KOPT-K1 (cell line): ENCODE results near the gene ZNF254.

Source experiments
- H3K27ac ChIP-seq: fragments of 200-600 bp; sonication (generic); 2 replicates; pipeline ENCODE4 v1.5.1; 2016; ENCODE audit warnings: antibody characterized with exemption, mild to moderate bottlenecking, low read depth, low read length; ENCODE audit not compliant: poor library complexity, severe bottlenecking
- H3K36me3 ChIP-seq: fragments of 200-600 bp; sonication (generic); 2 replicates; pipeline ENCODE4 v1.5.1; 2017; ENCODE audit warnings: antibody characterized with exemption, mild to moderate bottlenecking, low read length, moderate library complexity; ENCODE audit not compliant: insufficient read depth
- H3K9me3 ChIP-seq: fragments of 200-600 bp; sonication (generic); 2 replicates; pipeline ENCODE4 v1.5.1; 2017; ENCODE audit warnings: antibody characterized with exemption, low read length, mild to moderate bottlenecking; ENCODE audit not compliant: insufficient read depth, poor library complexity, severe bottlenecking

Gene ZNF254

GRCh38 chr19:24101459-24102115, 14.6 kb downstream of the ZNF254 start:
- Histone ChIP-seq H3K9me3 (peaks cover 90% of the 10 kb centered on the region), H3K27ac (no peak overlapping the region), H3K36me3 (peaks cover 95% of the 10 kb centered on the region)

DNA sequence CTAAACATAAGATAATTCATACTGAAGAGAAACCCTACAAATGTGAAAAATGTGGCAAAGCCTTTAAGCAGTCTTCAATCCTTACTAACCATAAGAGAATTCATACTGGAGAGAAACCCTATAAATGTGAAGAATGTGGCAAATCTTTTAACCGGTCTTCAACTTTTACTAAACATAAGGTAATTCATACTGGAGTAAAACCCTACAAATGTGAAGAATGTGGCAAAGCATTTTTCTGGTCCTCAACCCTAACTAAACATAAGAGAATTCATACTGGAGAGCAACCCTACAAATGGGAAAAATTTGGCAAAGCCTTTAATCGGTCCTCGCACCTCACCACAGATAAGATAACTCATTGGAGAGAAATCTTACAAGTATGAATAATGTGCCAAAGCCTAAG, 40.6 kb downstream of the ZNF254 start:
- Histone ChIP-seq H3K27ac (no peak overlapping the region), H3K9me3 (peaks cover 99% of the 10 kb centered on the region), H3K36me3 (peaks cover 91% of the 10 kb centered on the region)

DNA sequence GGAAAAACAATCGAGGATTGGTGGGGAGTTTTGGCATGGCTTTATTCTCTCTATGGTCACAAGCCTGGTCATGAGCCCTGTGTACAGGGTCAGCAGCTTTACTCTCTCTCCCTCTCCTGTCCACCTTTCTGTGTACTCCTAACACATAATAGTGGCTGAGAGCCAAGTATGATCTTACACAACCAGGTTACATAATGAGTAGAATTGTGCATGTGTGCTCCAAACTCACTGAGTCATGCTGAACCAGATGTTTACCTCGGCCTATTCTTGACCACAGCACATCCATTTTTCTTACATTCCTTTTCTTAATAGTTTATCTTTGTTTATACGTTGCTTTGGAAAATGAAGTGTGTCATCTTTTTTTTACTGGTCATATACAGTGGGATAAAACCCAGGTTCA, 53.1 kb downstream of the ZNF254 start:
- peaks cover 95% of the 10 kb centered on the region for H3K9me3 ChIP-seq
- peaks cover 50% of the 10 kb centered on the region for H3K36me3 ChIP-seq
- no peak overlapping the region for H3K27ac ChIP-seq

GRCh38 chr19:24140591-24140990, 53.6 kb downstream of the ZNF254 start:
- peaks cover 95% of the 10 kb centered on the region for H3K9me3 ChIP-seq
- peaks cover 50% of the 10 kb centered on the region for H3K36me3 ChIP-seq
- H3K27ac ChIP-seq: no peak overlapping the region

- Histone ChIP-seq H3K36me3 (peaks cover 49% of the 10 kb centered on the region), H3K27ac (no peak overlapping the region), H3K9me3 (peaks cover 95% of the 10 kb centered on the region)
Observed at GRCh38 chr19:24141612-24142011, 54.6 kb downstream of the ZNF254 start.

- Histone ChIP-seq H3K36me3 (peaks cover 45% of the 10 kb centered on the region), H3K27ac (no peak overlapping the region), H3K9me3 (peaks cover 95% of the 10 kb centered on the region)
Observed at GRCh38 chr19:24142771-24143170, 55.8 kb downstream of the ZNF254 start.

DNA sequence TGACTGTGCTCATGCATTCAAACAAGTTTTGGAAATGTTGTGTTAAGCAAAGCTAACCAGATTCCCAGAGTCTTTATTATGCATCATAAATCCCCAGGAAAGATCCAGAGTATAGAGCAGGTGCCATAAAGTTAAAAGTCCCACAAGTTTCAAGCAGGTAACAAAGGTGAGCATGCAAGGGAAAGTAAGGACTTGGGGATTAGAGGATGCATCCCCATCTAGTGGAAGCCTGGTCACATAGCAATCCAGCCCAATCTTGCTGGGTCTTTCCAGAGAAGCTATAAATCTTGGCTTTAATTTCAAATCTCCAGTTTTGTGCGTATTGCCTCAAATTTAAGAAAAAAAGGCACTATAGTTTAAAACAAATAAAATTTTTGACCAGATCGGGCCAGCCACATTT, 72.7 kb downstream of the ZNF254 start:
- Histone ChIP-seq H3K36me3 (peaks cover 13% of the 10 kb centered on the region), H3K9me3 (peaks cover 53% of the 10 kb centered on the region), H3K27ac (no peak overlapping the region)

DNA sequence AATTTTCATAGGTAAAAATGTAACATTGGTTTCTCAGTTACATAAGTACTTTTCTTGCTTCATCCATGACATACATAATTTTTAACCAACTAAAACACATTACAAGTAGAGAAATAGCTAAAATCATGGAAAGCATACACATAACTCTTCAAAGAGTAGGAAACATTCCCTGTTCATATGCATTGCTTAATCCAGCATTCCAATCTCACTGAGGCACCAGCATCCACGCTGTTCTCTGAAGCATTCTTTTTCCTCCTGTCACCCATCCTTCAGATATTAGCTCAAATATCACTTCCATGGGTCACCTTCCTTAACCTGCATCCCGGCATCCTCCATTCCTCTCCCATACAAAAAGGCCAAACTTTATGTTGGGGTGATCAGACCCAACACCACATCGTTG, 79.1 kb downstream of the ZNF254 start:
- no peaks in the 10 kb centered on the region for H3K36me3 ChIP-seq
- peaks cover 15% of the 10 kb centered on the region for H3K9me3 ChIP-seq
- H3K27ac ChIP-seq: no peak overlapping the region

DNA sequence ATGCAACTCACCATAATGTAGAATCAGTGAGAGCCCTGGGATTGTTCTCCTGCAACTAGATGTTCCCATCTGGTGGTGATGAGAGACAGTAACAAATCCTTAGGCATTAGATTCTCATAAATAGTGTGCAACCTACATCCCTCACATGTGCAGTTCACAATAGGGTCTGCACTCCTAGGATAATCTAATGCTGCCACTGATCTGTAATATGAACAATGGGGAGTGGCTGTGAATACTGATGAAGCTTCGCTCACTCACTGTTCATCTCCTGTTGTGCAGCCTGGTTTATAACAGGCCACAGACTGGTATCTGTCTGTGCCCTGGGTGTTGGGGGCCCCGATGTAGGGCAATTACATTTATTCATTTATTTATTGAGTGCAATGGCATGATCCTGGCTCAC, 86.9 kb downstream of the ZNF254 start:
- H3K9me3 ChIP-seq: peaks cover 21% of the 10 kb centered on the region
- no peaks in the 10 kb centered on the region for H3K36me3 ChIP-seq
- no peak overlapping the region for H3K27ac ChIP-seq

GRCh38 chr19:24177686-24178085, 90.7 kb downstream of the ZNF254 start:
- no peak overlapping the region for H3K27ac ChIP-seq
- no peaks in the 10 kb centered on the region for H3K36me3 ChIP-seq
- peaks cover 21% of the 10 kb centered on the region for H3K9me3 ChIP-seq

- Histone ChIP-seq H3K27ac (no peak overlapping the region), H3K36me3 (no peaks in the 10 kb centered on the region), H3K9me3 (peaks cover 21% of the 10 kb centered on the region)
Observed at GRCh38 chr19:24178207-24178606, 91.2 kb downstream of the ZNF254 start.
